ENCODE data around the gene SKAP1. TPM values are rescaled to one million over a fixed set of nuclear protein-coding genes. Genes with fewer than 3 reads are reported as not detected.
A peak's percentile ranks its signal among the peaks of the same experiment; 100 is the strongest.

The SKAP1 gene
- polyA plus RNA-seq, 6 donors from 2014 or later = 79.3 to 166 (median 140) TPM

- Mint-ChIP-seq H3K4me1 (peaks cover 8 to 32% (median 21%) of the 10 kb centered on the region in 3 donors), H3K27me3 (no peaks in the 10 kb centered on the region), H3K36me3 (no peaks in the 10 kb centered on the region), H3K27ac (peak overlapping the region in 1 of 6 donors; percentile 13), H3K9me3 (no peaks in the 10 kb centered on the region), H3K4me3 (no peak overlapping the region)
- no peak for ATAC-seq (ENCODE audit: low read depth in 2 of 2)
- DNase-seq = no peak
Measured at GRCh38 chr17:48244814-48245213, 185.2 kb downstream of the SKAP1 start.

- Mint-ChIP-seq H3K9me3 (no peaks in the 10 kb centered on the region), H3K36me3 (no peaks in the 10 kb centered on the region), H3K27me3 (no peaks in the 10 kb centered on the region), H3K27ac (peak overlapping the region in 2 of 6 donors; percentile 2 to 13), H3K4me3 (no peak overlapping the region), H3K4me1 (peaks cover 8 to 32% (median 21%) of the 10 kb centered on the region in 3 donors)
- no peak for DNase-seq
- ATAC-seq (ENCODE audit: low read depth in 2 of 2) = peak; percentile 30 to 33
Measured at GRCh38 chr17:48244121-48244711, 185.8 kb downstream of the SKAP1 start.

- H3K9me3 Mint-ChIP-seq = no peaks in the 10 kb centered on the region
- H3K27me3 Mint-ChIP-seq = no peaks in the 10 kb centered on the region
- H3K4me1 Mint-ChIP-seq = peaks cover 13 to 35% (median 27%) of the 10 kb centered on the region in 3 donors
- DNase-seq (no peak), ATAC-seq (ENCODE audit: low read depth in 2 of 2) (no peak)
- H3K27ac Mint-ChIP-seq = peak overlapping the region in 1 of 6 donors; percentile 53
- peaks cover 5 to 8% of the 10 kb centered on the region in 2 donors for H3K36me3 Mint-ChIP-seq
- H3K4me3 Mint-ChIP-seq = no peak overlapping the region
Measured at GRCh38 chr17:48241770-48242497, 188.1 kb downstream of the SKAP1 start.

GRCh38 chr17:48241131-48241591, 188.9 kb downstream of the SKAP1 start:
- Mint-ChIP-seq H3K4me3 (no peak overlapping the region), H3K4me1 (peaks cover 13 to 35% (median 27%) of the 10 kb centered on the region in 3 donors)
- no peak for ATAC-seq (ENCODE audit: low read depth in 2 of 2)

GRCh38 chr17:48240562-48241130, 189.4 kb downstream of the SKAP1 start:
- no peak overlapping the region for H3K4me3 Mint-ChIP-seq
- peak overlapping the region in 1 of 6 donors; percentile 18 for H3K27ac Mint-ChIP-seq
- DNase-seq (no peak), ATAC-seq (ENCODE audit: low read depth in 2 of 2) (no peak)
- H3K4me1 Mint-ChIP-seq = peaks cover 13 to 35% (median 27%) of the 10 kb centered on the region in 3 donors
- no peaks in the 10 kb centered on the region for H3K9me3 Mint-ChIP-seq
- H3K36me3 Mint-ChIP-seq = peaks cover 9 to 13% of the 10 kb centered on the region in 2 donors
- no peaks in the 10 kb centered on the region for H3K27me3 Mint-ChIP-seq

More at GRCh38 chr17:48241131-48241591, 188.9 kb downstream of the SKAP1 start:
- Mint-ChIP-seq H3K36me3 (peaks cover 5 to 8% of the 10 kb centered on the region in 2 donors), H3K27me3 (no peaks in the 10 kb centered on the region), H3K27ac (peak overlapping the region in 1 of 6 donors; percentile 18), H3K9me3 (no peaks in the 10 kb centered on the region)
- DNase-seq = no peak

GRCh38 chr17:48240122-48240521, 189.9 kb downstream of the SKAP1 start:
- no peak overlapping the region for H3K27ac Mint-ChIP-seq
- ATAC-seq (ENCODE audit: low read depth in 2 of 2) (no peak), DNase-seq (no peak)
- peaks cover 13 to 30% (median 27%) of the 10 kb centered on the region in 3 donors for H3K4me1 Mint-ChIP-seq
- H3K27me3 Mint-ChIP-seq = peaks cover 0 to 2% (median 1%) of the 10 kb centered on the region in 3 donors
- no peak overlapping the region for H3K4me3 Mint-ChIP-seq
- H3K36me3 Mint-ChIP-seq = peaks cover 13 to 14% of the 10 kb centered on the region in 2 donors
- no peaks in the 10 kb centered on the region for H3K9me3 Mint-ChIP-seq

- DNase-seq (no peak), ATAC-seq (ENCODE audit: low read depth in 2 of 2) (no peak)
- Mint-ChIP-seq H3K27ac (no peak overlapping the region), H3K36me3 (peaks cover 13 to 17% of the 10 kb centered on the region in 2 donors), H3K4me3 (no peak overlapping the region), H3K27me3 (peaks cover 0 to 7% (median 6%) of the 10 kb centered on the region in 3 donors), H3K4me1 (peaks cover 13 to 27% (median 26%) of the 10 kb centered on the region in 3 donors), H3K9me3 (no peaks in the 10 kb centered on the region)
Measured at GRCh38 chr17:48239603-48239995, 190.4 kb downstream of the SKAP1 start.

- H3K27ac Mint-ChIP-seq = no peak overlapping the region
- H3K4me3 Mint-ChIP-seq = no peak overlapping the region
- peaks cover 13 to 17% of the 10 kb centered on the region in 2 donors for H3K36me3 Mint-ChIP-seq
- peaks cover 8 to 21% (median 21%) of the 10 kb centered on the region in 3 donors for H3K4me1 Mint-ChIP-seq
- peaks cover 0 to 8% (median 6%) of the 10 kb centered on the region in 3 donors for H3K27me3 Mint-ChIP-seq
- DNase-seq (no peak), ATAC-seq (ENCODE audit: low read depth in 2 of 2) (no peak)
- H3K9me3 Mint-ChIP-seq = no peaks in the 10 kb centered on the region
Measured at GRCh38 chr17:48238933-48239602, 190.9 kb downstream of the SKAP1 start.

- Mint-ChIP-seq H3K9me3 (no peaks in the 10 kb centered on the region), H3K27me3 (peaks cover 0 to 8% (median 6%) of the 10 kb centered on the region in 3 donors), H3K36me3 (peaks cover 13 to 17% of the 10 kb centered on the region in 2 donors), H3K27ac (peak overlapping the region in 1 of 6 donors; percentile 64), H3K4me1 (peaks cover 4 to 15% (median 15%) of the 10 kb centered on the region in 3 donors), H3K4me3 (no peak overlapping the region)
- no peak for DNase-seq
- ATAC-seq (ENCODE audit: low read depth in 2 of 2) = no peak
Measured at GRCh38 chr17:48237456-48237855, 192.6 kb downstream of the SKAP1 start.

- H3K27ac Mint-ChIP-seq = peak overlapping the region in 1 of 6 donors; percentile 29
Measured at GRCh38 chr17:48236681-48237134, 193.3 kb downstream of the SKAP1 start.

GRCh38 chr17:48234922-48235321, 195.1 kb downstream of the SKAP1 start:
- peaks cover 0 to 8% (median 6%) of the 10 kb centered on the region in 3 donors for H3K27me3 Mint-ChIP-seq
- ATAC-seq (ENCODE audit: low read depth in 2 of 2) = no peak
- no peak for DNase-seq

More at GRCh38 chr17:48236681-48237134, 193.3 kb downstream of the SKAP1 start:
- Mint-ChIP-seq H3K4me1 (peaks cover 4 to 14% (median 12%) of the 10 kb centered on the region in 3 donors), H3K27me3 (peaks cover 0 to 8% (median 6%) of the 10 kb centered on the region in 3 donors), H3K9me3 (no peaks in the 10 kb centered on the region), H3K4me3 (no peak overlapping the region), H3K36me3 (peaks cover 13 to 17% of the 10 kb centered on the region in 2 donors)
- ATAC-seq (ENCODE audit: low read depth in 2 of 2) (no peak), DNase-seq (no peak)

GRCh38 chr17:48231995-48232959, 197.7 kb downstream of the SKAP1 start:
- Mint-ChIP-seq H3K27ac (peak overlapping the region in 1 of 6 donors; percentile 86), H3K4me3 (no peak overlapping the region), H3K36me3 (peaks cover 7 to 13% of the 10 kb centered on the region in 2 donors), H3K9me3 (no peaks in the 10 kb centered on the region), H3K4me1 (peaks cover 0 to 1% (median under 1%) of the 10 kb centered on the region in 3 donors), H3K27me3 (peaks cover 0 to 8% (median 6%) of the 10 kb centered on the region in 3 donors)
- DNase-seq (no peak), ATAC-seq (ENCODE audit: low read depth in 2 of 2) (no peak)

More at GRCh38 chr17:48234922-48235321, 195.1 kb downstream of the SKAP1 start:
- Mint-ChIP-seq H3K4me3 (no peak overlapping the region), H3K36me3 (peaks cover 13 to 17% of the 10 kb centered on the region in 2 donors), H3K4me1 (peaks cover 3 to 6% (median 4%) of the 10 kb centered on the region in 3 donors), H3K9me3 (no peaks in the 10 kb centered on the region), H3K27ac (peak overlapping the region in 1 of 6 donors; percentile 26)
